GM21367 (cell line): Measurements from ENCODE around the gene RSL24D1.
"Not testable (repeated sequence)": the region's sequence is repeated elsewhere in the genome, so short reads cannot be mapped to it uniquely, and the experiment has no call there.

Source experiments
- ATAC-seq: cut with Tn5 transposase; IDR thresholded peaks from one replicate; pipeline ENCODE4 v1.9.1; 2021; ENCODE audit not compliant: unreplicated experiment

Gene RSL24D1

GRCh38 chr15:55218056-55218455 is 21.3 kb upstream of the RSL24D1 start:
- ATAC-seq, result no peak

GRCh38 chr15:55204464-55204863 is 7.7 kb upstream of the RSL24D1 start:
- no peak for ATAC-seq

- no peak for ATAC-seq
Measured at GRCh38 chr15:55202206-55202605, 5.5 kb upstream of the RSL24D1 start.

- no peak for ATAC-seq
Measured at GRCh38 chr15:55198706-55199105, 2.0 kb upstream of the RSL24D1 start.

GRCh38 chr15:55197719-55198118 is 978 bp upstream of the RSL24D1 start:
- no peak for ATAC-seq

- ATAC-seq, result peak; percentile 13
Measured at GRCh38 chr15:55197362-55197705, 593 bp upstream of the RSL24D1 start.

- ATAC-seq, result no peak
Measured at GRCh38 chr15:55195996-55196395, 745 bp downstream of the RSL24D1 start.

- ATAC-seq, result no peak
Measured at GRCh38 chr15:55194256-55194655, 2.5 kb downstream of the RSL24D1 start.

- ATAC-seq, result no peak
Measured at GRCh38 chr15:55186331-55186730, 10.4 kb downstream of the RSL24D1 start.

- ATAC-seq, result no peak
Measured at GRCh38 chr15:55183679-55184078, 13.1 kb downstream of the RSL24D1 start.

- no peak for ATAC-seq
Measured at GRCh38 chr15:55179141-55179540, 17.6 kb downstream of the RSL24D1 start.

GRCh38 chr15:55170361-55170760 is 26.4 kb downstream of the RSL24D1 start:
- no peak for ATAC-seq

- ATAC-seq, result peak; percentile 92
Measured at GRCh38 chr15:55168350-55168974, 28.3 kb downstream of the RSL24D1 start.

- ATAC-seq, result no peak
Measured at GRCh38 chr15:55164284-55164683, 32.5 kb downstream of the RSL24D1 start.

- ATAC-seq, result no peak
Measured at GRCh38 chr15:55151631-55152030, 45.1 kb downstream of the RSL24D1 start.

- ATAC-seq, result not testable (repeated sequence)
Measured at GRCh38 chr15:55143132-55143531, 53.6 kb downstream of the RSL24D1 start.

- ATAC-seq, result no peak
Measured at GRCh38 chr15:55133972-55134371, 62.8 kb downstream of the RSL24D1 start.

- no peak for ATAC-seq
Measured at GRCh38 chr15:55132672-55133071, 64.1 kb downstream of the RSL24D1 start.
